Tracheal epithelial cell (primary cell): ENCODE measurements around the gene OR4C13. TPM values are rescaled to one million over a fixed set of nuclear protein-coding genes. Genes with fewer than 3 reads are reported as not detected.

ENCODE experiments used
- total RNA-seq: library from RNA; depleted of rRNA; stranded (reverse); fragments of >200 nt; gene quantifications from 2 replicates; pipeline ENCODE4 v1.2.1, GENCODE V29; 2014

Gene OR4C13
- not detected in 2 replicates for total RNA-seq

DNA sequence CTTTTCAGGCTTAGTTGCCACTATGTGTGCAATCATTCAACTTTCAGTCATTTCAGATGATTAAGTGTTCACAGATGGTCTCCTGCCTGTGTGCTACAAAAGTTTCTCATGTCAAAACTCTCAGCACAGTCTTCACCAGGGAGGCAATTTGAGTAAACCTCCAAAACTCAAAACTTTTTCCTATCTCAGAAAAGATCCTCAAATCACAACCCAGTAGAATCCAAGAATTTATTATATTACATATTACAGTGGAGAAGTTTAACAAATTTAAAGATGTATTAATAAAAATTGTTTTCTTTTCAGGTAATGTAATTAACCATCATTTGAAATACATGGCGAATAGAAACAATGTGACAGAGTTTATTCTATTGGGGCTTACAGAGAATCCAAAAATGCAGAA lies at the start of gene OR4C13:
OR4C13 (plus strand) TSS at position 301 of the 400 bp plus-strand sequence; CDS start at position 333, 32 bp downstream.

GRCh38 chr11:49982435-49982834 lies 30.2 kb downstream of the OR4C13 start, which contains the start of gene OR4C12:
Gene OR4C12 (minus strand): TSS chr11:49982535. CDS start chr11:49982501, 34 bp downstream.

Other genes starting within 250 kb of the OR4C13 start
- gene OR4C12, start 30.1 kb downstream of the OR4C13 start, total RNA-seq = not detected in 2 replicates
- gene OR4C45, start 80.5 kb downstream of the OR4C13 start, total RNA-seq = not detected in 2 replicates